Fibroblast of skin of left quadriceps (primary cell): ENCODE results near the gene SLC25A42.
"Not testable (repeated sequence)": the region's sequence is repeated elsewhere in the genome, so short reads cannot be mapped to it uniquely, and the experiment has no call there.

Source experiments
- DNase-seq, 2 experiments: peaks; one replicate each; pipeline ENCODE4 v3.0.0-alpha.2; 2013; ENCODE audit warnings: low read depth in 2 of 2

The SLC25A42 gene

GRCh38 chr19:19063183-19064097, at the start of gene SLC25A42:
TSS of gene SLC25A42 (plus strand) at chr19:19063994. CDS start at chr19:19096125, 32,131 bp downstream.
- DNase-seq, result peak; percentile 100

- peak; percentile 14 to 20 for DNase-seq
These were observed 42.7 kb upstream of the SLC25A42 start for GRCh38 chr19:19021115-19021514.

- no peak for DNase-seq
These were observed 41.3 kb upstream of the SLC25A42 start for GRCh38 chr19:19022380-19022961.

- DNase-seq, result not testable (repeated sequence)
These were observed 40.4 kb upstream of the SLC25A42 start for GRCh38 chr19:19023376-19023775.

GRCh38 chr19:19025861-19026260, 37.9 kb upstream of the SLC25A42 start:
- DNase-seq, result no peak

GRCh38 chr19:19026299-19026971, 37.4 kb upstream of the SLC25A42 start:
- no peak for DNase-seq

GRCh38 chr19:19027228-19027627, 36.6 kb upstream of the SLC25A42 start:
- no peak for DNase-seq

- no peak for DNase-seq
These were observed 35.3 kb upstream of the SLC25A42 start for GRCh38 chr19:19028526-19028925.

- DNase-seq, result no peak
These were observed 31.9 kb upstream of the SLC25A42 start for GRCh38 chr19:19031891-19032290.

GRCh38 chr19:19032420-19033175, 31.2 kb upstream of the SLC25A42 start:
- peak; percentile 85 to 87 for DNase-seq

- DNase-seq, result no peak
These were observed 30.7 kb upstream of the SLC25A42 start for GRCh38 chr19:19033176-19033425.

GRCh38 chr19:19033426-19034203, 30.2 kb upstream of the SLC25A42 start, which contains the start of the genes ARMC6 and SUGP2:
TSS of gene ARMC6 (plus strand) at chr19:19033603. CDS start at chr19:19034210, 607 bp downstream.
TSS of gene SUGP2 (minus strand) at chr19:19033517. CDS start at chr19:19031071, 2,446 bp downstream.
- DNase-seq, result peak; percentile 67 to 72

- DNase-seq, result no peak
These were observed 29.6 kb upstream of the SLC25A42 start for GRCh38 chr19:19034204-19034624.

GRCh38 chr19:19039901-19040300, 23.9 kb upstream of the SLC25A42 start:
- DNase-seq, result no peak

- peak; percentile 36 to 40 for DNase-seq
These were observed 23.4 kb upstream of the SLC25A42 start for GRCh38 chr19:19040417-19040816.

GRCh38 chr19:19042732-19043280, 21.0 kb upstream of the SLC25A42 start:
- no peak for DNase-seq

- no peak for DNase-seq
These were observed 20.3 kb upstream of the SLC25A42 start for GRCh38 chr19:19043481-19043880.

- DNase-seq, result no peak
These were observed 19.9 kb upstream of the SLC25A42 start for GRCh38 chr19:19043881-19044280.

GRCh38 chr19:19049406-19049805, 14.4 kb upstream of the SLC25A42 start:
- DNase-seq, result no peak

GRCh38 chr19:19050104-19050503, 13.7 kb upstream of the SLC25A42 start:
- DNase-seq, result no peak

- no peak for DNase-seq
These were observed 13.1 kb upstream of the SLC25A42 start for GRCh38 chr19:19050731-19051130.
